Activated gamma-delta T cell treated with Interleukin-2 at 50 U/mL for 16 hours (primary cell): Measurements from ENCODE around the gene UBAC2.

ENCODE experiments used
- DNase-seq: peaks from one replicate; pipeline ENCODE4 v3.0.0-alpha.2; 2020

Gene UBAC2

GRCh38 chr13:99200432-99201167 lies at the start of gene UBAC2:
Gene UBAC2, plus strand, starts transcription at chr13:99200854. Its CDS starts 55 bp downstream, at chr13:99200909.
- DNase-seq = peak; percentile 96

- no peak for DNase-seq
These were observed 49.1 kb upstream of the UBAC2 start for GRCh38 chr13:99151516-99151915.

- DNase-seq = no peak
These were observed 47.4 kb upstream of the UBAC2 start for GRCh38 chr13:99153219-99153618.

- no peak for DNase-seq
These were observed 46.6 kb upstream of the UBAC2 start for GRCh38 chr13:99154064-99154463.

- no peak for DNase-seq
These were observed 44.8 kb upstream of the UBAC2 start for GRCh38 chr13:99155821-99156220.

- no peak for DNase-seq
These were observed 43.6 kb upstream of the UBAC2 start for GRCh38 chr13:99157046-99157445.

GRCh38 chr13:99158846-99159245 lies 41.8 kb upstream of the UBAC2 start:
- DNase-seq = no peak

GRCh38 chr13:99159331-99160061 lies 41.2 kb upstream of the UBAC2 start:
- DNase-seq = no peak

GRCh38 chr13:99160415-99160814 lies 40.2 kb upstream of the UBAC2 start:
- DNase-seq = no peak

GRCh38 chr13:99161512-99161911 lies 39.1 kb upstream of the UBAC2 start:
- no peak for DNase-seq

- DNase-seq = no peak
These were observed 37.9 kb upstream of the UBAC2 start for GRCh38 chr13:99162567-99163361.

- DNase-seq = no peak
These were observed 36.4 kb upstream of the UBAC2 start for GRCh38 chr13:99164226-99164625.

GRCh38 chr13:99165753-99166587 lies 34.7 kb upstream of the UBAC2 start:
- DNase-seq = no peak

- no peak for DNase-seq
These were observed 27.7 kb upstream of the UBAC2 start for GRCh38 chr13:99172951-99173350.

GRCh38 chr13:99173606-99174005 lies 27.0 kb upstream of the UBAC2 start:
- DNase-seq = no peak

GRCh38 chr13:99174533-99175100 lies 26.0 kb upstream of the UBAC2 start:
- DNase-seq = no peak

- peak; percentile 82 for DNase-seq
These were observed 24.1 kb upstream of the UBAC2 start for GRCh38 chr13:99176309-99177276.

- DNase-seq = peak; percentile 21
These were observed 22.0 kb upstream of the UBAC2 start for GRCh38 chr13:99178636-99179035.

GRCh38 chr13:99179460-99179859 lies 21.2 kb upstream of the UBAC2 start:
- DNase-seq = no peak

- DNase-seq = no peak
These were observed 18.2 kb upstream of the UBAC2 start for GRCh38 chr13:99182439-99182838.

GRCh38 chr13:99185606-99186005 lies 15.0 kb upstream of the UBAC2 start:
- no peak for DNase-seq
